T47D (cell line): ENCODE data around the gene PLBD1.

Experiments used
- DNase-seq, 2 experiments: peaks; one replicate each; pipeline versions ENCODE4 v3.0.0 to v3.0.0-alpha.2; 2011 to 2012; ENCODE audit warnings: low read depth in 1 of 2, low spot score in 1 of 2
- JUND ChIP-seq: IDR thresholded peaks from 2 replicates; pipeline ENCODE4 v1.6.1; 2012; ENCODE audit warnings: low read depth
- in situ Hi-C: cut with HindIII; loops from 2 replicates; pipeline ENCODE4 v1.10.0; 2016; ENCODE audit warnings: low sequenced_read_pairs, low pct_unique_long_range_greater_than_20kb

The PLBD1 gene

DNA sequence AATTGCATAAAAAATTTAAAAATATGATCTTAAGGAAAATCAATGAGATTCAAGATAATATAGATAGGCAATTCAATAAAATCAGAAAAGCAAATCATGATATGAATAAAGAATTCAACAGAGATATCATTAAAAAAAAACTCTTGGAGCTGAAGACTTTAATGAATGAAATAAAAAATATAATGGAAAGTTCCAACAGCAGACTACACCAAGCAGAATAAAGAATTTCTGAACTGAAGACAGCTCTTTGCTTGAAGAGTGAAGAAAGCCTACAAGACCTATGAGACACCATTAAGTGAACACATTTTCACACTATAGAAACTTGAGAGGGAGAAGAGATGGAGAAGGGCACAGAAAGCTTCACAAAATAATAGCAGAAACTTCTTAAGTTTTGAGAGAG lies 45.9 kb downstream of the PLBD1 start:
- in situ Hi-C loops, result no loop called here
- no peak for DNase-seq
- no peak for TF ChIP-seq JUND

DNA sequence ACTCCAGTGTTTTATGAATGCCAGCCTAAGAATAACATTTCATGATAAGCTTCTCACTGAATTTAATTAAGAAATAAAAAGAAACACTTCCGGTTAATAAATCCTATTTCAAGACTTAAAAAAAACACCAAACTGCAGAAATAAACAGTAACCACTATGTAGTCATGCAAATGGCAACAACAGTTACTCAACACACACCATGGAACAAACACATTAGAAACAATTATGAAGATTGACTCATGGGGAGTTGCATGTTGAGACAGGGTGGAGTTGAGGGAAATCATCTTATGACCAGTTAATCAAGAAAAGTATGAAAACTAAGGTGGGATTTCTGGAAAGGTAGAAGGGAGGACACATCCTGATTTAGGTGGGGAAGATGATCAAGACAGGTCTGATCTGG lies 52.7 kb downstream of the PLBD1 start:
- DNase-seq, result no peak
- TF ChIP-seq JUND, result no peak
- in situ Hi-C loops, result no loop called here

DNA sequence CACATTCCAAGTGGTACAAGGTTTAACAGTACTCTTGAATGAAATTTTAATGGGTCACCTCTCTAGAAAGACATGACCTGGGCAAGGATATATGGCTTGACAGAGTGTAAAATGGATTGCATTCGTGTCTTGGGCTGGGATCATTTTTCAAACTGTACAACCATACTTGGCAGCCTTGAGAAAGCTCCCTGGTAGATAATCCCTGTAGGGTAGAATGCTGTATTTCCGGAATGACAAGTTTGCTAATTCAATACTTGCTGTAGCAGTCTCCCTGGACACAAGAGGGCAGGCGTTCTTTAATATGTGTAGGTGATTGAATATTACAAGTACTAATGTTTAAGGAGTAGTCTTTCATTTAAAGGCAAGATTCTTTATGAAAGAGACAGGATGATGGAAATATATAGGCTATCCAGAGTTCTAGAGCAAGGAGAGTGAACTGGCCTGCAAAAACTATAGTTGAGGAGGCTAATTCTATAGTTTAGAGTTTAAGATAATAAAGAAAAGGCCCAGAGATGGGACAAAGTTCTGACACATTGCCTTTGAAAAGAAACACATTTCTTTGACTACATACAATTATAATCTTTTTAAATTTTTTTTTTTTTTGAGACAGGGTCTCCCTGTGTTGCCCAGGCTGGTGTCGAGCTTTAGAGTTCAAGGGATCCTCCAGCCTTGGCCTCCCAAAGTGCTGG lies 53.4 kb downstream of the PLBD1 start:
- DNase-seq, result peak; percentile 20 to 91
- in situ Hi-C loops, result no loop called here
- TF ChIP-seq JUND, result no peak

DNA sequence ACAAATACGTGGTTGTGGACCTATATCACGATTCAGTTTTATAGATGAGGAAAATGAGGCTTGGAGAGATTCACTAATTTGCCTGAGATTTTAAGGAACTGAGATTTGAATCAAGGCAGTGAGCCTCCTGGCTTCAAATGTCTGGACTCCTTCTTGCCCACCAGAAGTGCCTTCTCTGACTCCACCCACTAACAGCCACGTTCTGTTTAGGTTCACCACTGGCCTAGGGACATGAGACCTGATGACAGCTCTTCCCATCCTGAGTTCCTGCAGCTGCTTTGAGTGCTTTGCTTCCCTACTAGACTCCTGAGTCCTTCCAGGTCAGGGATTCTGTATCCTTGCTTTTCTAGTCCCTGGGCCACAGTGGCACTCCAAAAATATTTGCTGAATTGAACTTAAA lies 57.1 kb downstream of the PLBD1 start:
- DNase-seq, result no peak
- TF ChIP-seq JUND, result no peak
- in situ Hi-C loops, result no loop called here

DNA sequence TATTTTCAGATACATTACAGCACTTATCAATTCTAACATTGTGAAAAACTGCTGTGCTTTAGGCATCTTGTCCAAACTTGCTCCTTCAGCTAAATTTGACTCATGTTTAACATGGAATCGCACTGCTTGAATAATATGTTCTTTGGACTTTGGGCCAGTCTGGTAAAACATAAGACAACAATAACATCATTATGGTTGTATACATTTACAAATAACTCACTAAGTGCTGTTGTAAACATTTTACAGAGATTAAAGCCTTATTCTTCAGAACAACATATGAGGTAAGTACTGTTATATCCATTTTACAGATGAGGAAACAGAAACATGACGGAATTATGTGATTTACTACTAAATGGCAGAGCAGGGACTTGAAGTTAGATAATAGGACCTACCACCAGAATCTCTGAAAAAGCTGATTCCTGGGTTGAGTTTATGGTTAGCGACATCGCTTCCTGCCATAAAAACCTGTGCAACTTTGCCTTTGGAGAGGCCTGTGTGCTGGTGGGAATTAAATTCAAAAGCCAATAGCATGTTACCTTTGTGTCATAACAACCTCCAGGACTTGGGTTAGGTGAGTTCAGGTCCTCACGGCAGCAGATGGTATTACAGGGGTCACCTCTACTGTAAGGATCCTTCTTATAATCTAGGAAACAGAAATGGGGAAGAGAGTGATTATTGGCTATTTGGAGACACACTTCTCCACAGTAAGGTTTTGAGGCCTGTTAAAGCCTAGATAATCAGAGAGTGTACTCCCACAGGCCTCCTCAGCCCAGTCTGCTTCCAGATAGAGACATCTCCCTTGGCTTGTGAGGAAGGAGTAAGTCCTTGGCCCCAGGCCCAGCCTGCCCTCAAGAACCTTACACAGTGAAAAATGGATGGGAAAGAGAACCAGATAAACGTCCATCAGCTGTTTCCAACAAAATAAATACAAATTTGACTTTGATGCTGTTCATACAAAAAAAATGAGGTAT lies 61.8 kb downstream of the PLBD1 start:
- DNase-seq, result no peak
- no peak for TF ChIP-seq JUND
- in situ Hi-C loops, result no loop called here

DNA sequence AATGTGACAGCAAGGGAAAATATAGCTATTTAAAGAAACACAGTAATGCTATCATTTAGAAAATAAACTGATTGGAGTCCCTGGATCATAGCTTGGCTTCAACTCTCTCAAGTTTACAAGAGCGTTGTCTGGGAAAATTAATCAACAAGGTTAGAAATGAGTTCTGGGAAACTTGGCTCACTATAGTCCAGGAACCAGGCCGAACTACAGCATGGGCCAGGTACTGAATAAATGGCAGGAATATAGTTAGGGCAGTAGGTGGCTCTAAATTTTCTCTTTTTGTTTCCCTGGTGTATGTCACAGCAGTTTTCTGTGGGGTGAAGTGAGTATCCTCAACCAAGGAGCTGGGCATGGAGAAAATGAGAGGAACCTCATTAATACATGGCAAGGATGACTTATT lies 72.4 kb downstream of the PLBD1 start:
- no peak for DNase-seq
- TF ChIP-seq JUND, result no peak
- in situ Hi-C loops, result no loop called here

DNA sequence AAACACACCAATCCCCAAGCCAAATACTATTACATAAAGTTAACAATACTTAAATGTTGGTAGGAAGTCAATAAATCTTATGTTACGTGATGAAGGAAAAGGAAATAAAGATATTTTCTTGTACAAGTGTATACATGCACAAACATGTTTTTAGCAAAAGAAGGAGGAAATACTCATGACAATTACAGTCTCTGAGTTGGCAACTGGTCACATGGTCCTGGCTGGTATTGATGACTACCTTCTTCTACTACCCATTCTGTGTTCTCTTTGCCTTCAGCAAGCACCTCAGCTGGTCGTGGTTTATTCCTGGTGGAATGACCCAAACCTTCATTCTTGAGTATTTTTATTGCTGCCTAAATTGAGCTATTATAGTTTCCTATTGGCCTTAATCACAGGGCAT lies 84.8 kb downstream of the PLBD1 start:
- in situ Hi-C loops, result no loop called here
- no peak for DNase-seq
- TF ChIP-seq JUND, result no peak

DNA sequence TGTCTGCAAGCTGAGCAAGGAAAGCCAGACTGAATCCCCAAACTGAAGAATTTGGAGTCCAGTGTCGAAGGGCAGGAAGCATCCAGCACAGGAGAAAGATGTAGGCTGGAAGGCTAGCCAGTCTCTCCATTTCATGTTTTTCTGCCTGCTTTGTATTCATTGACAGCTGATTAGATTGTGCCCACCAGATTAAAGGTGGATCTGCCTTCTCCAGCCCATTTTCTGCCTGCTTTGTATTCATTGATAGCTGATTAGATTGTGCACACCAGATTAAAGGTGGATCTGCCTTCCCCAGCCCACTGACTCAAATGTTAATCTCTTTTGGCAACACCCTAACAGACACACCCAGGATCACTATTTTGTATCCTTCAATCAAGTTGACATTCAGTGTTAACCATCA lies 85.3 kb downstream of the PLBD1 start:
- no peak for TF ChIP-seq JUND
- in situ Hi-C loops, result no loop called here
- no peak for DNase-seq

DNA sequence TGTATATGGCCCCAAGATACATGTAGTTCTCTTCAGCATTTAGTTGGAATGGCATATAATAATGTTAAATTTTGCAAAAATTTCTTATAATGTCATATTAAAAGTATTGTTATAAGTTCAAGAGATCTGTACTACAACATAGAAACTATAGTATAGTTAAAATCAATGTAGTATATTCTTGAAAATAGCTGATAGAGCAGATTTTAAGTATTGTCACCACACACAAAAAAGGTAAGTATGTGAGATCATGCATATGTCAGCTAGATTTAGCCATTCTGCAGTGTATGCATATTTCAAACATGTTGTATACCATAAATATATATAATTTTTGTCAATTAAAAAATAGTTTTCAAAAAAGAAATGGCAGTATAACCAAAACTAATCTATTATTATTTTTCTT lies 86.5 kb downstream of the PLBD1 start:
- no peak for TF ChIP-seq JUND
- in situ Hi-C loops, result no loop called here
- no peak for DNase-seq

DNA sequence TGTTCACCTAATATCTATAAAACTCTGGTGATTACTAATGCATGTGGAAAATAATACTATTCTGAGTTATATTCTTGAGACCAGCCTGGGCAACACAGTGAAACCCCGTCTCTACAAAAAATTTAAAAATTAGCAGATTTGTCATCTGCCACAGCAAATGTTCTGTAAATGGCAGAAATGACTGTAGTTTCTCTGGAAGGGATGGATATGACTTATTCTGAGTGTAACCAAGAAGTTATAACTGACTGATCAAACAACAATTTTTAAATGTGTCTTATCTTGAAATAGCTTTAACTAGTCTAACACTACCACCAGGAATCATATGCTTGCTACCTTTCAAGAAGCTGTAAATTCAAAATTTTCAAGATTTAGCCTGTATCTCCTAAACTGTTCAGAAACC lies 88.7 kb downstream of the PLBD1 start:
- in situ Hi-C loops, result no loop called here
- DNase-seq, result no peak
- no peak for TF ChIP-seq JUND

DNA sequence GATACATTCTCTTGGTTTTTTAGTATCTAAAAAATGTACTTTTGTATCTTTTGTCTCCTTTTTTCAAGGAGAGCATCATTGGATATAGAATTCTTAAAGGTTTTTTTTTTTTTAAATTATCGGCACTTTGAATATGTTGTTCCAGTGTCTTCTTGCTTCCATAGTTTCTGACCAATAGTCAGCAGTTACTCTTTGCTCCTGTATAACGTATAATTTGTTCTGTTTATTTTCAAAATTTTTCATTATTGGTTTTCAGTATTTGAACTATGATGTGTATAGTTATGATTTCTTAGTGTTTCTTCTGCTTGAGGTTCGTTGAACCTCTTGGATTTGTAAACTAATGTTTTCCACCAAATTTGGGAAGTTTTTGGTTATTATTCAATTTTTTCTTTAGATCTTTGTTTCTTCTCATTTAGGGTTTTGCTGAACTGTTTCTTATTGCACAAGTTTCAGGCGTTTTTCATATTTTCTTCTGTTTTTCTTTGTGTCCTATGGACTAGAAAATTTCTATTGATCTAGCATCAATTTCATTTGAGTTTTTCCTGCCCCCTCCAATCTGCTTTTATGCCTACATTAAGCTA lies 93.9 kb downstream of the PLBD1 start:
- in situ Hi-C loops, result no loop called here
- DNase-seq, result peak in 1 of 2 experiments; percentile 0
- no peak for TF ChIP-seq JUND

DNA sequence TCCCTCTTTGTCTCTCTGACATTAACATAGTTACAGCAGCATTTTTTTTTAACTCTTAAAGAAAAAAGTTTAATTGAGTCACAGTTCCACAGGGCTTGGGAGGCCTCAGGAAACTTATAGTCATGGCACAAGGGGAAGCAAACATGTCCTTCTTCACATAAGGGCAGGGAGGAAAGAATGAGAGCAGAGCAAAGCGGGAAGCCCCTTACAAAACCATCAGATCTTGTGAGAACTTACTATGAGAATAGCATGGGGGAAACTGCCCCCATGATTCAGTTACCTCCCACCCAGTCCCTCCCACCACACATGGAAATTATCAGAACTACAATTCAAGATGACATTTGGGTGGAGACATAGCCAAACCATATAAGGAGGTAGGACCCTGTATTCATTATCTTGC lies 96.2 kb downstream of the PLBD1 start:
- no peak for DNase-seq
- in situ Hi-C loops, result no loop called here

More for the DNA sequence above, 96.2 kb downstream of the PLBD1 start:
- TF ChIP-seq JUND, result no peak
